Measurements from ENCODE around the gene RETSAT.
"Not testable (repeated sequence)": the region's sequence is repeated elsewhere in the genome, so short reads cannot be mapped to it uniquely, and the experiment has no call there.

The RETSAT gene

DNA sequence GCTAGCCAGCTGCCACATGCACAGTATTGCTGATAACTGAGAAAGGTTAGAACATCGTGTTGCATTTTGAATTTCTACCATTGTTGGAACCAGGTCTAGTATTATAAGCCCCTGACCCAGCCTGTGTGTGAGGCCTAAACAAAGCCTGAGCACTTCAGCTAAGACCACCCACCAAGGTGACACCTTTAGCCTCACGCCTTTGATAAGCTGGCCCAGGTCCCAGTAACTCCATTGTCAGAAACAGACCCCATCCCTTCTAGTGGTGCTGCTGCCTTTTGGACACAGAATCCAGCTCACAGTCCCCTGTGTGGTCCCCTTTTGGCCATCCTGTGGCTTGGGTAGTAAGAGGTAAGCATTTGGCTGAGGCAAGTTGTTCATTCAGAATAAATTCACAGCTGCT lies 1.9 kb upstream of the RETSAT start:
- no peak overlapping the region for H3K27ac ChIP-seq (ENCODE audit: insufficient read depth, low read length, poor library complexity, severe bottlenecking)
- H3K27me3 ChIP-seq (replicated peaks; ENCODE audit: control insufficient read depth, insufficient read depth, low read length, poor library complexity, severe bottlenecking): no peaks in the 10 kb centered on the region
- H3K9me3 ChIP-seq (ENCODE audit: control insufficient read depth, low read length): no peaks in the 10 kb centered on the region
- H3K4me1 ChIP-seq (ENCODE audit: control insufficient read depth, insufficient read depth, low read length, poor library complexity, severe bottlenecking): peaks cover 23% of the 10 kb centered on the region
- DNase-seq: no peak
- no peak overlapping the region for H3K4me3 ChIP-seq (ENCODE audit: insufficient read depth, low read depth, low read length, poor library complexity, severe bottlenecking)
- H3K36me3 ChIP-seq (ENCODE audit: control insufficient read depth, insufficient read depth, low read length): peaks cover 7% of the 10 kb centered on the region

DNA sequence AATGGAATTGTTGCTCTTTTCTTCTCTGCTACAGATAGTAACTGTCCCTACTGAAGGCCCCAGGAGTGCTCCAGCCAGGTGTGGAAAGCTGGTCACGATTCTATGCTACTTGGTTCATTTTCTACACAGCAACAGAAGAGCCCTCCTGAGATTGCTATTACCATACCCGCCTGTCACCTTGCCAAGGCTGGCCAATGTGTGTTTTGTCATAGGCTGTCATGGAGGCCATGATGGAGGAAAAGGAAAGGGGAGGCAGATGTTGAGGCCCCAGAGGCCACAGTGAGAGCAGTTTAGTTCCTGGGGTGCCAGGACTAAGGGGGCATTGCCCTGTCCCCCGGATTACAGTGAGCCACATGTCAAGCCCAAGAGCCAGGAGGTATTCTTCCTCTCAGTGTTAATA lies 1.2 kb upstream of the RETSAT start:
- Histone ChIP-seq H3K4me3 (ENCODE audit: insufficient read depth, low read depth, low read length, poor library complexity, severe bottlenecking) (peak overlapping the region; percentile 83), H3K4me1 (ENCODE audit: control insufficient read depth, insufficient read depth, low read length, poor library complexity, severe bottlenecking) (peaks cover 23% of the 10 kb centered on the region), H3K9me3 (ENCODE audit: control insufficient read depth, low read length) (no peaks in the 10 kb centered on the region), H3K27me3 (replicated peaks; ENCODE audit: control insufficient read depth, insufficient read depth, low read length, poor library complexity, severe bottlenecking) (no peaks in the 10 kb centered on the region), H3K36me3 (ENCODE audit: control insufficient read depth, insufficient read depth, low read length) (peaks cover 8% of the 10 kb centered on the region), H3K27ac (ENCODE audit: insufficient read depth, low read length, poor library complexity, severe bottlenecking) (no peak overlapping the region)
- no peak for DNase-seq

DNA sequence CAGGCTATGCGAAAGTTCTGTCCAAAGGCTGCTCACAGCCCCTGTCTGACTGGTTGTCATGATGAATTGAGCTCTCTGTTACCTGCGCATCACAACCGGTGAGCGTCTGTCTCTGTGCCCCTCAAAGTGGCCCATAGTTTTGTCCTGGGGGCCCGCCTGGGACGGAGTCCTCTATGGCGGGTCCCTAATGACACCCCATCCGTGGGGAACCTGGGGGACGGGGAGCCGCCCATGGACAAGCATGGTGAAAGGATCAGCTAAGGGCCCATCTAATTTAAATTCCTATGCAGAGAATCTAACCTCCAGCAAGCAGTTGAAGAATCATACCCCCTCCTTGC lies 714 bp upstream of the RETSAT start:
- Histone ChIP-seq H3K4me1 (ENCODE audit: control insufficient read depth, insufficient read depth, low read length, poor library complexity, severe bottlenecking) (peaks cover 23% of the 10 kb centered on the region), H3K9me3 (ENCODE audit: control insufficient read depth, low read length) (no peaks in the 10 kb centered on the region), H3K36me3 (ENCODE audit: control insufficient read depth, insufficient read depth, low read length) (peaks cover 12% of the 10 kb centered on the region), H3K27me3 (replicated peaks; ENCODE audit: control insufficient read depth, insufficient read depth, low read length, poor library complexity, severe bottlenecking) (no peaks in the 10 kb centered on the region), H3K4me3 (ENCODE audit: insufficient read depth, low read depth, low read length, poor library complexity, severe bottlenecking) (peak overlapping the region; percentile 83), H3K27ac (ENCODE audit: insufficient read depth, low read length, poor library complexity, severe bottlenecking) (peak overlapping the region; percentile 87)
- no peak for DNase-seq

GRCh38 chr2:85353876-85354285 lies 447 bp downstream of the RETSAT start:
- H3K4me1 ChIP-seq (ENCODE audit: control insufficient read depth, insufficient read depth, low read length, poor library complexity, severe bottlenecking): peaks cover 23% of the 10 kb centered on the region
- H3K27ac ChIP-seq (ENCODE audit: insufficient read depth, low read length, poor library complexity, severe bottlenecking): peak overlapping the region; percentile 87
- H3K36me3 ChIP-seq (ENCODE audit: control insufficient read depth, insufficient read depth, low read length): peaks cover 23% of the 10 kb centered on the region
- no peaks in the 10 kb centered on the region for H3K9me3 ChIP-seq (ENCODE audit: control insufficient read depth, low read length)
- peak in 1 of 3 donors; percentile 2 for DNase-seq
- H3K27me3 ChIP-seq (replicated peaks; ENCODE audit: control insufficient read depth, insufficient read depth, low read length, poor library complexity, severe bottlenecking): no peaks in the 10 kb centered on the region
- H3K4me3 ChIP-seq (ENCODE audit: insufficient read depth, low read depth, low read length, poor library complexity, severe bottlenecking): peak overlapping the region; percentile 83

- DNase-seq: no peak
- no peaks in the 10 kb centered on the region for H3K27me3 ChIP-seq (replicated peaks; ENCODE audit: control insufficient read depth, insufficient read depth, low read length, poor library complexity, severe bottlenecking)
- H3K4me3 ChIP-seq (ENCODE audit: insufficient read depth, low read depth, low read length, poor library complexity, severe bottlenecking): no peak overlapping the region
- H3K27ac ChIP-seq (ENCODE audit: insufficient read depth, low read length, poor library complexity, severe bottlenecking): no peak overlapping the region
- peaks cover 57% of the 10 kb centered on the region for H3K36me3 ChIP-seq (ENCODE audit: control insufficient read depth, insufficient read depth, low read length)
- H3K9me3 ChIP-seq (ENCODE audit: control insufficient read depth, low read length): no peaks in the 10 kb centered on the region
- H3K4me1 ChIP-seq (ENCODE audit: control insufficient read depth, insufficient read depth, low read length, poor library complexity, severe bottlenecking): no peaks in the 10 kb centered on the region
These were observed 6.7 kb downstream of the RETSAT start for GRCh38 chr2:85347599-85347998.

DNA sequence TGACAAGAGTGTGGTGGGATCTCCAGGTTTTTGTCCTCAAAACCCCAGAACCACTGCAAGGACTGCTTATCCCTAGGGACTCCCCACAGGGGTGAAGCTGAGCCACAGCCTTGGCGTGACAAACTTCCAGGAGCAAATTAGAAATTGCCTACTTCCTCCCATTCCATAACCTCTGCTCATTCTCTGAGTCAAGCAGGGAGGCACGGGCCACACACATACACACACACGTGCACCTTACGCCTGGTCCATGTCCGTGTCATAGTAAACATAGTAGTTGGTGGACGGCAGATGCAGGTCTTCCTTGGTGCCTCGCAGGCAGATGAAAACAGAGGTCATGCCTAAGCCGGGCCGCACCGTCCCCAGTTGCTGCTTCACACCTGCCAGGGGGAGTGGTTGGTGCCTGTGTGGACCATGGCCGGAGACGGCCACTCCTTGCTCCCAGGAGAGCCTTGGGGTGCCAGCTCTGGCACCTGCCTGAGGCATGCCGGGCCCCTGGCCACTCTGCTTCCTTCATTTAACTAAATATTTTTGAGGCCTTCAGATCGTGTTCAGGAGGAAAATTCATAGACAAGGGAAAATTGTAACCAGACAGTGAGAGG lies 9.9 kb downstream of the RETSAT start:
- Histone ChIP-seq H3K27me3 (replicated peaks; ENCODE audit: control insufficient read depth, insufficient read depth, low read length, poor library complexity, severe bottlenecking) (no peaks in the 10 kb centered on the region), H3K4me3 (ENCODE audit: insufficient read depth, low read depth, low read length, poor library complexity, severe bottlenecking) (no peak overlapping the region), H3K27ac (ENCODE audit: insufficient read depth, low read length, poor library complexity, severe bottlenecking) (no peak overlapping the region), H3K4me1 (ENCODE audit: control insufficient read depth, insufficient read depth, low read length, poor library complexity, severe bottlenecking) (no peaks in the 10 kb centered on the region), H3K36me3 (ENCODE audit: control insufficient read depth, insufficient read depth, low read length) (peaks cover 42% of the 10 kb centered on the region), H3K9me3 (ENCODE audit: control insufficient read depth, low read length) (no peaks in the 10 kb centered on the region)
- DNase-seq: no peak

DNA sequence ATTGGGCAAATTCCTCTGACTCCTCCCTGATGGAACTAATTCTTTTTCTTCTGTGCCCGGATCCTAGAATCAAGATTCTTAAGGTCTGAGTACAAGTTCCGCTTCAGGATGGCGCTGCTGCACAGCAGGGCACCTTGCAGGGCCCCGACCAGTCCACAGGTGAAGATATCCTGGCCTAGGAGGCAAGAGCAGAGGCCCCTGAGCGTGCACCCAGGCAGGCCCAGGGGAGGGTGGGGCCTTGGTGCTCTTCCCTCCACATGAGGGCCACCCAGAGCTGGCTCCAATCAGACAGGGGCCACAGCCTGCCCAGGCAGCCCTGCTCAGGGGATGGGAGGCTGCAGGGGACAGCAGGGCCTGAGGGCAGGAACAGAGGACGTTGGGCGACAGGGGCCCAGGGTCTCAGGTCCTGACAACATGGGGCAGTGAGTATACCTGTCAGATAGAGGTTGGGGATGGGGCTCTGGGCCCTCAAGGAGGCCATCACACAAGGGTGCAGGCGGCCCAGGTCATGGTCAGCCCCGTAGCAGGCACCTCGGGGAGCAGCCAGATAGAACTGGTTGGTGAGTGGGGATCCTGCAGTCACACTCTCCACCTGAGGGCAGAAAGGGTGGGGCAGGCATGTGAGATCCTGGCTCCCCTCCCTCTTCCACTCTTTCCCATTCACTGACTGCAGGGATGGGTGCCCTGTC lies 11.0 kb downstream of the RETSAT start:
- not testable (repeated sequence) for H3K9me3 ChIP-seq (ENCODE audit: control insufficient read depth, low read length); H3K4me3 ChIP-seq (ENCODE audit: insufficient read depth, low read depth, low read length, poor library complexity, severe bottlenecking); H3K4me1 ChIP-seq (ENCODE audit: control insufficient read depth, insufficient read depth, low read length, poor library complexity, severe bottlenecking); H3K27me3 ChIP-seq (replicated peaks; ENCODE audit: control insufficient read depth, insufficient read depth, low read length, poor library complexity, severe bottlenecking); H3K27ac ChIP-seq (ENCODE audit: insufficient read depth, low read length, poor library complexity, severe bottlenecking); DNase-seq
- H3K36me3 ChIP-seq (ENCODE audit: control insufficient read depth, insufficient read depth, low read length): peaks cover 37% of the 10 kb centered on the region

GRCh38 chr2:85342156-85342555 lies 12.2 kb downstream of the RETSAT start:
- no peak overlapping the region for H3K4me3 ChIP-seq (ENCODE audit: insufficient read depth, low read depth, low read length, poor library complexity, severe bottlenecking)
- no peaks in the 10 kb centered on the region for H3K9me3 ChIP-seq (ENCODE audit: control insufficient read depth, low read length)
- peaks cover 31% of the 10 kb centered on the region for H3K36me3 ChIP-seq (ENCODE audit: control insufficient read depth, insufficient read depth, low read length)
- H3K27ac ChIP-seq (ENCODE audit: insufficient read depth, low read length, poor library complexity, severe bottlenecking): no peak overlapping the region
- no peaks in the 10 kb centered on the region for H3K27me3 ChIP-seq (replicated peaks; ENCODE audit: control insufficient read depth, insufficient read depth, low read length, poor library complexity, severe bottlenecking)
- no peaks in the 10 kb centered on the region for H3K4me1 ChIP-seq (ENCODE audit: control insufficient read depth, insufficient read depth, low read length, poor library complexity, severe bottlenecking)
- DNase-seq: no peak

DNA sequence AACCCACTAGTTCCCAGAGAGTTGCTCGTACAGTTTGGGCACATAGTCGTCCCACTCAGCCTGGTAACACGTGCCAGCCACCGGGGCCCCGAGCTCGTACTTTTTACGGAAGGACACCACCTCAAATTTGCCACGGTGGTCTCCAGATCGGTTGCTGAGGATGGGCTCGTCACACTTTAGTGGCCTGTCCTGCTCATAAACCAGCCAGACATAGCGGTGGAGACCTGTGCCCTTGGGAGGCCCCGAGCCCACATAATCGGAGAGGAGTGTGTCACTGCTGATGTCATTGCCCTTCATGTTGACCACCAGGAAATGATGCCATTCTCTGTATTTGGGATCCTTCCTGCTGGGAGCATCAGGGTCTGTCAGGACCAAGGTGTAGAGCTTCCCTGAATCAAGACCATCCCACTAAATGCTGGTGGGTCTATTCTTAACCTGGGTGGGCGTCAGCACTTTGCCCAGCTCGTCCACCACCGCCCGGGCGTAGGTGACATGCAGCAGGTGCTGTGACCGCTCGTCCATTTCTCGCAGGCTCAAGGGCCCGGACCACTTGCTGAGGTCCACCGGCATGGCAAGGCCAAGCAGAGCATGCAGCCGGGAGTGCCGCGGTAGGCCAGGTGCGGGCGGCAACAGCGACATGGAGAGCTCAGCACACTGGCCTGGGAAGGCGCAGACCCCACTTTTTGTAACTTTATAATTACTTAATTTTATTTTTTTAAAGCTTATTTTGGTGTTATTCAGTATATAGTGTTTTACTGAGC lies 12.9 kb downstream of the RETSAT start:
- no peak for DNase-seq
- Histone ChIP-seq H3K4me3 (ENCODE audit: insufficient read depth, low read depth, low read length, poor library complexity, severe bottlenecking) (no peak overlapping the region), H3K9me3 (ENCODE audit: control insufficient read depth, low read length) (no peaks in the 10 kb centered on the region), H3K27me3 (replicated peaks; ENCODE audit: control insufficient read depth, insufficient read depth, low read length, poor library complexity, severe bottlenecking) (no peaks in the 10 kb centered on the region), H3K4me1 (ENCODE audit: control insufficient read depth, insufficient read depth, low read length, poor library complexity, severe bottlenecking) (no peaks in the 10 kb centered on the region), H3K36me3 (ENCODE audit: control insufficient read depth, insufficient read depth, low read length) (peaks cover 30% of the 10 kb centered on the region), H3K27ac (ENCODE audit: insufficient read depth, low read length, poor library complexity, severe bottlenecking) (no peak overlapping the region)
